ENCODE measurements around the gene ZNF782. TPM values are rescaled to one million over a fixed set of nuclear protein-coding genes. Genes with fewer than 3 reads are reported as not detected.
"Not testable (repeated sequence)": the region's sequence is repeated elsewhere in the genome, so short reads cannot be mapped to it uniquely, and the experiment has no call there.

The ZNF782 gene
- total RNA-seq, 1 experiment from 2014 or later = 1.6 TPM

GRCh38 chr9:96858018-96858573 is 3.8 kb upstream of the ZNF782 start:
- in situ Hi-C loops (cut with HindIII; ENCODE audit: low pct_unique_long_range_greater_than_20kb, low sequenced_read_pairs) = no loop called here
- DNase-seq (ENCODE audit: low read depth) = peak; percentile 30

- DNase-seq (ENCODE audit: low read depth) = peak; percentile 63
- in situ Hi-C loops (cut with HindIII; ENCODE audit: low pct_unique_long_range_greater_than_20kb, low sequenced_read_pairs) = no loop called here
Observed at GRCh38 chr9:96856363-96857286, 2.3 kb upstream of the ZNF782 start.

- in situ Hi-C loops (cut with HindIII; ENCODE audit: low pct_unique_long_range_greater_than_20kb, low sequenced_read_pairs) = no loop called here
- no peak for DNase-seq (ENCODE audit: low read depth)
Observed at GRCh38 chr9:96854651-96855273, 448 bp upstream of the ZNF782 start.

- DNase-seq (ENCODE audit: low read depth) = no peak
- in situ Hi-C loops (cut with HindIII; ENCODE audit: low pct_unique_long_range_greater_than_20kb, low sequenced_read_pairs) = no loop called here
Observed at GRCh38 chr9:96852676-96853075, 1.6 kb downstream of the ZNF782 start.

- no peak for DNase-seq (ENCODE audit: low read depth)
- in situ Hi-C loops (cut with HindIII; ENCODE audit: low pct_unique_long_range_greater_than_20kb, low sequenced_read_pairs) = no loop called here
Observed at GRCh38 chr9:96844040-96844439, 10.3 kb downstream of the ZNF782 start.

- in situ Hi-C loops (cut with HindIII; ENCODE audit: low pct_unique_long_range_greater_than_20kb, low sequenced_read_pairs) = no loop called here
- DNase-seq (ENCODE audit: low read depth) = peak; percentile 37
Observed at GRCh38 chr9:96818533-96818932, 35.8 kb downstream of the ZNF782 start.

- peak; percentile 6 for DNase-seq (ENCODE audit: low read depth)
- in situ Hi-C loops (cut with HindIII; ENCODE audit: low pct_unique_long_range_greater_than_20kb, low sequenced_read_pairs) = no loop called here
Observed at GRCh38 chr9:96817973-96818372, 36.3 kb downstream of the ZNF782 start.

DNA sequence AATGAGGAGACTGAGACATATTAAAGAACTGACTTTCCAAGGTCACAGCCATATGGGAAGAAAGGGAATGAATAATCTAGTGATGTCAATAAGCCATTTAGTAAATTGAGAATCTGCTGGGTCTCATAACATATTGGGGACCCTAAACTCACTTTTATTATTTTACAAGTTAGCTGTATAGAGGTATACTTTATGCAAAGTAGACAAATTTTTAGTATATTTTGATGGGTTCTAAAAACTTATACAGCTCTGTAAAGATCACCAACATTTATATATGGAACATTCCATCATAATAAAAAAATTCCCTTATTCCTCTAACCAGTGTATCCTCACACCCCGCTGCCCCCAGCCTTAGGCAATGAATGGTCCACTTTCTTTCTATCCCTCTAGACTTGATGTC is 40.7 kb downstream of the ZNF782 start:
- in situ Hi-C loops (cut with HindIII; ENCODE audit: low pct_unique_long_range_greater_than_20kb, low sequenced_read_pairs) = no loop called here
- DNase-seq (ENCODE audit: low read depth) = no peak

DNA sequence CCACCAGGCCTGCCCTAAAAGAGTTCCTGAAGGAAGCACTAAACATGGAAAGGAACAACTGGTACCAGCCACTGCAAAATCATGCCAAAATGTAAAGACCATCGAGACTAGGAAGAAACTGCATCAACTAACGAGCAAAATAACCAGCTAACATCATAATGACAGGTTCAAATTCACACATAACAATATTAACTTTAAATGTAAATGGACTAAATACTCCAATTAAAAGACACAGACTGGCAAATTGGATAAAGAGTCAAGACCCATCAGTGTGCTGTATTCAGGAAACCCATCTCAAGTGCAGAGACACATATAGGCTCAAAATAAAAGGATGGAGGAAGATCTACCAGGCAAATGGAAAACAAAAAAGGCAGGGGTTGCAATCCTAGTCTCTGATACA is 55.4 kb downstream of the ZNF782 start:
- in situ Hi-C loops (cut with HindIII; ENCODE audit: low pct_unique_long_range_greater_than_20kb, low sequenced_read_pairs); DNase-seq (ENCODE audit: low read depth): not testable (repeated sequence)

DNA sequence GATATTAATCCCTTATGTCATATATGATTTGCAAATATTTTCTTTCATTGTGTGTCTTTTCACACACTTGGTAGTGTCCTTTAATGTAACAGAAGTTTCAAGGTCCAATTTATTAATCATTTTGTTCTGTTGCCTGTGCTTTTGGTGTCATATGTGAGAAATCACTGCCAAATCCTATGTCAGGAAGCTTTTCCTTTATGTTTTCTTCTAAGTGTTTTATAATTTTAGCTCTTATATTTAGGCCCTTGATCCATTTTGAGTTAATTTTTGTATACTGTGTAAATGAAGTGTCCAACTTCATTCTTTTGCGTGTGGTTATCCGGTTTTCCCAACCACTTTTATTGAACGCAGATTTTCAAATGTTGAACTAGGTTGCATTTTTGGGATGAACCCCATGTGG is 70.3 kb downstream of the ZNF782 start:
- DNase-seq (ENCODE audit: low read depth) = no peak
- in situ Hi-C loops (cut with HindIII; ENCODE audit: low pct_unique_long_range_greater_than_20kb, low sequenced_read_pairs) = no loop called here

GRCh38 chr9:96782235-96782634 is 72.1 kb downstream of the ZNF782 start:
- no peak for DNase-seq (ENCODE audit: low read depth)
- in situ Hi-C loops (cut with HindIII; ENCODE audit: low pct_unique_long_range_greater_than_20kb, low sequenced_read_pairs) = no loop called here

GRCh38 chr9:96781552-96781951 is 72.8 kb downstream of the ZNF782 start:
- in situ Hi-C loops (cut with HindIII; ENCODE audit: low pct_unique_long_range_greater_than_20kb, low sequenced_read_pairs) = no loop called here

GRCh38 chr9:96779089-96779488 is 75.2 kb downstream of the ZNF782 start:
- DNase-seq (ENCODE audit: low read depth) = no peak
- in situ Hi-C loops (cut with HindIII; ENCODE audit: low pct_unique_long_range_greater_than_20kb, low sequenced_read_pairs) = no loop called here

More at GRCh38 chr9:96781552-96781951, 72.8 kb downstream of the ZNF782 start:
- DNase-seq (ENCODE audit: low read depth) = no peak

GRCh38 chr9:96777426-96777864 is 76.9 kb downstream of the ZNF782 start:
- in situ Hi-C loops (cut with HindIII; ENCODE audit: low pct_unique_long_range_greater_than_20kb, low sequenced_read_pairs) = no loop called here

GRCh38 chr9:96771124-96771523 is 83.2 kb downstream of the ZNF782 start:
- in situ Hi-C loops (cut with HindIII; ENCODE audit: low pct_unique_long_range_greater_than_20kb, low sequenced_read_pairs) = no loop called here
- no peak for DNase-seq (ENCODE audit: low read depth)

More at GRCh38 chr9:96777426-96777864, 76.9 kb downstream of the ZNF782 start:
- peak; percentile 23 for DNase-seq (ENCODE audit: low read depth)

- in situ Hi-C loops (cut with HindIII; ENCODE audit: low pct_unique_long_range_greater_than_20kb, low sequenced_read_pairs) = no loop called here
- DNase-seq (ENCODE audit: low read depth) = no peak
Observed at GRCh38 chr9:96769989-96770388, 84.3 kb downstream of the ZNF782 start.

All from Caki2 (cell line).